ENCODE results near the gene APBB2.

DNA sequence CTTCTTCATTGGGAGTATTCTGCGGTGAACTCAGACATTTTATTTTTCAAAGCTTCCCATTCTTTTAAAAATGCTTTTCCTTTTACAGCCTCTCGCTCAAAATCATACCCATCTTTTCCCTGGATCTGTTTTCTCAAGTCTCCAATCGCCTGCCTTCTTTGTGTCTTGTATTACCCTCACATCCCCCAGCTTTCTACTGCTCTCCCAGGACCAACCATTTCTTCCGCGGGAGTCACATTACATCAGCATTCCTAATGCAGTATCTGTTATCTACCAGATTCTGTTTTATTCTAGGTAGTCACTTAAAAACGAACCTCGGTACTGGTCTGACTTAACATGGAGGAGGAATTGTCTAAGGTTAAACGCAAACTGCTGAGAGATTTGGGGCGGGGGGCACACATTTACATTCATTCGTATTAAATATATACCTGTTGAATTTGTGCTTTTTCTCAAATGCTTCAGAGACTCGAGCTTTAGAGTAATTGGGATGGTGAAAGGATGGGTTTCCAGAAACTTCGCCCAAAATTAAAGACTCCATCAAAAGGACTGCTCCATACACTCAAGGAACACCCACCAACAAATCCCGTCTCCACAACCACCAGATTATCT is 41.9 kb upstream of the APBB2 start:
- TF ChIP-seq CTCF (IDR thresholded peaks at IDR 0.05; ENCODE audit: low read depth, low read length, poor library complexity, severe bottlenecking) (no peak), EZH2phosphoT487 (IDR thresholded peaks at IDR 0.05; ENCODE audit: borderline replicate concordance, low read length) (no peak)

Measured in DOHH2 (cell line).